ENCODE data around the gene PTK7.

PTK7 gene

DNA sequence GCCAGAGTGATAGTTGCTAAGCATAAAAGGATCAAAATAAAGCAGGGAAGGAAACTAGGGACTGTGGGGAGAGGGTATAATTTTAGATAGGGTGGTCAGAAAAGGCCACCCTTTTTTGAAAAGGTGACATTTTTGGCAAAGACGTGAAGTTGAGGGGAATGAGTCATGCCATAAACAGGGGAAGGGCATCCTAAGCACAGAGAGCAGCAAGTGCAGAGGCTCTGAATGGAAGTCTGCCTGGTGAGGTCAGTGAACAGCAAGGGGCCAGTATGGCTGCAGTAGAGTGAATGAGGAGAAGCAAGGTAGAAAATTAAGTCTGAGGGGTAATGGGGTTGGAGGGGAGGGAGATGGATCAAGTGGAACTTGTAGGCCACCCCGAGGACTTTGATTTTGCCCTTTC is 14.3 kb upstream of the PTK7 start:
- no peaks in the 10 kb centered on the region for H3K9me3 ChIP-seq (ENCODE audit: control insufficient read depth, low read length)
- no peak overlapping the region for H3K4me3 ChIP-seq (ENCODE audit: low read depth, low read length)
- TF ChIP-seq, protein P1, sequence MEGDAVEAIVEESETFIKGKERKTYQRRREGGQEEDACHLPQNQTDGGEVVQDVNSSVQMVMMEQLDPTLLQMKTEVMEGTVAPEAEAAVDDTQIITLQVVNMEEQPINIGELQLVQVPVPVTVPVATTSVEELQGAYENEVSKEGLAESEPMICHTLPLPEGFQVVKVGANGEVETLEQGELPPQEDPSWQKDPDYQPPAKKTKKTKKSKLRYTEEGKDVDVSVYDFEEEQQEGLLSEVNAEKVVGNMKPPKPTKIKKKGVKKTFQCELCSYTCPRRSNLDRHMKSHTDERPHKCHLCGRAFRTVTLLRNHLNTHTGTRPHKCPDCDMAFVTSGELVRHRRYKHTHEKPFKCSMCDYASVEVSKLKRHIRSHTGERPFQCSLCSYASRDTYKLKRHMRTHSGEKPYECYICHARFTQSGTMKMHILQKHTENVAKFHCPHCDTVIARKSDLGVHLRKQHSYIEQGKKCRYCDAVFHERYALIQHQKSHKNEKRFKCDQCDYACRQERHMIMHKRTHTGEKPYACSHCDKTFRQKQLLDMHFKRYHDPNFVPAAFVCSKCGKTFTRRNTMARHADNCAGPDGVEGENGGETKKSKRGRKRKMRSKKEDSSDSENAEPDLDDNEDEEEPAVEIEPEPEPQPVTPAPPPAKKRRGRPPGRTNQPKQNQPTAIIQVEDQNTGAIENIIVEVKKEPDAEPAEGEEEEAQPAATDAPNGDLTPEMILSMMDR (IDR thresholded peaks at IDR 0.05): no peak
- no peaks in the 10 kb centered on the region for H3K36me3 ChIP-seq (ENCODE audit: control insufficient read depth, insufficient read depth, low read length)
- peaks cover 20% of the 10 kb centered on the region for H3K79me2 ChIP-seq
- H3K27ac ChIP-seq: no peak overlapping the region
- no peak overlapping the region for H3K4me2 ChIP-seq (ENCODE audit: low read length)
- H3K9ac ChIP-seq: no peak overlapping the region
- H2AFZ ChIP-seq: no peak overlapping the region
- peaks cover 11% of the 10 kb centered on the region for H3K4me1 ChIP-seq
- no peaks in the 10 kb centered on the region for H3K27me3 ChIP-seq (ENCODE audit: control insufficient read depth, insufficient read depth, low read length)

DNA sequence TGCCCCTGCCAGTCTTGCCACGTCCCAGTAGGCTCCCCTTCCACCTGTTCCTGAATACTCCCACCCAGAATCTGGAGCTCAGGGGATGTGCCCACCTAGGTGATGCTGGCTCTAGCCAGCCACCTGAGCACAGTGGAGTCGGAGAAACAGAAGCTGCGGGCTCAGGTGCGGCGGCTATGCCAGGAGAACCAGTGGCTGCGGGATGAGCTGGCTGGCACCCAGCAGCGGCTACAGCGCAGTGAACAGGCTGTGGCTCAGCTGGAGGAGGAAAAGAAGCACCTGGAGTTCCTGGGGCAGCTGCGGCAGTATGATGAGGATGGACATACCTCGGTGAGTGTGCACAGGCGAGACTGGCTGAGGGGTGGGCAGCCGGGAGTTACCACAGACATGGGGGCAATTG is 13.3 kb upstream of the PTK7 start:
- H3K27me3 ChIP-seq (ENCODE audit: control insufficient read depth, insufficient read depth, low read length): no peaks in the 10 kb centered on the region
- no peaks in the 10 kb centered on the region for H3K36me3 ChIP-seq (ENCODE audit: control insufficient read depth, insufficient read depth, low read length)
- H3K79me2 ChIP-seq: peaks cover 19% of the 10 kb centered on the region
- no peak overlapping the region for H3K9ac ChIP-seq
- TF ChIP-seq, protein P1 (IDR thresholded peaks at IDR 0.05): no peak
- no peak overlapping the region for H2AFZ ChIP-seq
- H3K4me1 ChIP-seq: peaks cover 11% of the 10 kb centered on the region
- no peak overlapping the region for H3K27ac ChIP-seq
- H3K4me3 ChIP-seq (ENCODE audit: low read depth, low read length): no peak overlapping the region
- no peak overlapping the region for H3K4me2 ChIP-seq (ENCODE audit: low read length)
- no peaks in the 10 kb centered on the region for H3K9me3 ChIP-seq (ENCODE audit: control insufficient read depth, low read length)

DNA sequence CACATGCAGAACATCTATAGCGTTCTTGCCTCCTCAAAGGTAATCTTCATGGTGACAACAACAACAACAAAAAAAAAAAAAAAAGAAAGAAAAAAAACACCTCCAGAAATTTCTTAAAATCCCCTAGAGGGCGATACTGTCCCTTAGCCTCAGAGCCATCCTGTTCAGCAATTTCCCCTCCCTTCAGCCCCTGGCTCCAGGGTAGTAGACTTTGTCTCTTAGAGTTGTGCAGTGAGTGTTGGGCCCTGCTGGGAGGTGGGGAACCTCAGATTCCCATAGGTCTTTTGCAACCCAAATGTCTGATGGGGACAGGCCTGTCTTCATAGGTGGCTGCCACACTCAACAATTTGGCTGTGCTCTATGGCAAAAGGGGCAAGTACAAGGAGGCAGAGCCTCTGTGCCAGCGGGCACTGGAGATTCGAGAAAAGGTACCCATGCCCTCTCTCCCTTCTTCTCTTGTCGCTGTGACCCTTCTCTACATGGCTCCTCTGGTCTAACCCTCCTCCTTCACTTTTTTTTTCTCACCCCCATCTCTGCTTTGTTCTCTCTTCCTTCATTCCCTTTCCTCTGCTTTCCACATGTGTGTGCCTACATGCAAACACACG is 6.0 kb upstream of the PTK7 start:
- Histone ChIP-seq H3K4me2 (ENCODE audit: low read length) (no peak overlapping the region), H3K79me2 (no peaks in the 10 kb centered on the region), H3K4me1 (no peaks in the 10 kb centered on the region), H3K4me3 (ENCODE audit: low read depth, low read length) (no peak overlapping the region), H3K27ac (no peak overlapping the region), H3K27me3 (ENCODE audit: control insufficient read depth, insufficient read depth, low read length) (no peaks in the 10 kb centered on the region), H3K36me3 (ENCODE audit: control insufficient read depth, insufficient read depth, low read length) (no peaks in the 10 kb centered on the region), H2AFZ (no peak overlapping the region), H3K9me3 (ENCODE audit: control insufficient read depth, low read length) (no peaks in the 10 kb centered on the region), H3K9ac (no peak overlapping the region)
- TF ChIP-seq, protein P1 (IDR thresholded peaks at IDR 0.05): peak; percentile 50

- no peak overlapping the region for H3K4me3 ChIP-seq (ENCODE audit: low read depth, low read length)
- H3K79me2 ChIP-seq: peaks cover 16% of the 10 kb centered on the region
- H3K27ac ChIP-seq: no peak overlapping the region
- H3K27me3 ChIP-seq (ENCODE audit: control insufficient read depth, insufficient read depth, low read length): no peaks in the 10 kb centered on the region
- H3K4me1 ChIP-seq: peaks cover 9% of the 10 kb centered on the region
- no peaks in the 10 kb centered on the region for H3K9me3 ChIP-seq (ENCODE audit: control insufficient read depth, low read length)
- H3K9ac ChIP-seq: no peak overlapping the region
- no peak overlapping the region for H2AFZ ChIP-seq
- H3K4me2 ChIP-seq (ENCODE audit: low read length): no peak overlapping the region
- H3K36me3 ChIP-seq (ENCODE audit: control insufficient read depth, insufficient read depth, low read length): no peaks in the 10 kb centered on the region
- TF ChIP-seq, protein P1 (IDR thresholded peaks at IDR 0.05): no peak
These were observed 1.1 kb upstream of the PTK7 start for GRCh38 chr6:43074847-43075669.

Measured in parathyroid adenoma (tissue), 2 donors.